HG03045 (cell line): Measurements from ENCODE around the gene CACNA2D3.
"Not testable (repeated sequence)": the region's sequence is repeated elsewhere in the genome, so short reads cannot be mapped to it uniquely, and the experiment has no call there.

Experiments
- ATAC-seq: cut with Tn5 transposase; IDR thresholded peaks from one replicate; pipeline ENCODE4 v1.9.1; 2021; ENCODE audit warnings: mild to moderate bottlenecking, moderate library complexity; ENCODE audit not compliant: unreplicated experiment

Gene CACNA2D3

DNA sequence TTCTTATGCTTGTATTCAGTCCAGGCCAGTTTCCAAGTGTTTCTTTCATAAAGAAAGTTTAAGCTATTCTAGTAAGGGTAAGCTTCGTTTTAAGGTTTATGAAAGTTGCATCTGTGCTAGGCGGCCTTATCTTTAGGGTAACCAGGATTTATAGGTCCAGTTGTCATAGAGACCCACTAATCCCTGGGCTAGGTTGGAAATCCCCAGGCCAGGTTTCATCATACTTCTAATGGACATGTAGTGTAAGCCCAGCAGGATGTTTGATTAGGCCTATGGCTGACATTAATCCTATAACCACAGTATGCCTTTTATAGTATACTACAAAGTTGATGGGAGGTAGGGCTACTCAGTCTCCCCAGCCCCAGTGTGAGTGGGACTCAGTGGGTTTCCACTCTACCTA, 312.4 kb downstream of the CACNA2D3 start:
- no peak for ATAC-seq

DNA sequence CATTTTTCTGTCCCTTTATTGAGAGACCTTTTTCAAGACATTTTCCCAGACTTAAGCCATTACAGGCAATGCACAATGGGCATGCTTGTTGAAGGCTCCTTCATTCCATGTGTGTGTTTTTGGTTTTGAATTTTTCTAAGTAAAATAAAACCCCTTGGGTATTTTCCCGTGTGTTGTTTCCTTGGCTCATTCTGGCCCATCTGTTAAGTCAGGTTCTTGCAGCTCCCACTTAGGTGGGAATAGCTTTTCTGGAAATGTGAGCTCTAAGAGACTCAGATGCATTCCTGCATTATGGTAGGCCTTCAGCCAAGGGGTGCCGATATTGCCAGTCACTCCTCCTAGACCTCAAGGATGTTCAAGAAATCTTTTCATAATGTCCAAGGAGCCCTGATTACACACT, 314.9 kb downstream of the CACNA2D3 start:
- no peak for ATAC-seq

DNA sequence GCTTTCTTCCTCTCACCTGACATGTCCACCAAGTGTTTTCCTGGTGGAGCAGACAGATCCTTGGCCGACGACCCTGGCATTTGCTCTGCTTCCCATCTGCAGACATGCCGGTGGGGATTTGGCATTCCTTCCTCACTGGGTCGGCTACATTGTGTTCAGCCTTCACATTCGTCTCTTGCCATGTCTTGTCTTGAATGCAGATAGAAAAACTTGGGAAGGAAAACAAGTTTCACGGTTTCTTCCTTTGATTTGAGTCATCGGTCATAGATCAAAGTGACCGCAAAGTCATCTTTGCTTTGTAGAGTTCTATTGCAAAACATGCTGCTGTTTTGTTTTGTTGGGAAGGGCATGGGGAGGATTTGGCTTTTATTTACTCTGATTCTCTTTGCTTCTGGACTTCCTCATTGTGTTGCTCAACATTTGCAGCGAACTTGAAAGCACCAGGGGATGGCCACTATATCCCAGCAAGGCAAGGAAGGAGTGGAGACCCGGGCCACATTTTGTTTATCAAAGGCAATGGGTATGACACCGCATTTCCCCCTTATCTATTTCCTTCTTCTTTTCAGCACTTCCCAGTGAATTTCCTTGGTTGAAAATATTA, 321.3 kb downstream of the CACNA2D3 start:
- ATAC-seq, result no peak

DNA sequence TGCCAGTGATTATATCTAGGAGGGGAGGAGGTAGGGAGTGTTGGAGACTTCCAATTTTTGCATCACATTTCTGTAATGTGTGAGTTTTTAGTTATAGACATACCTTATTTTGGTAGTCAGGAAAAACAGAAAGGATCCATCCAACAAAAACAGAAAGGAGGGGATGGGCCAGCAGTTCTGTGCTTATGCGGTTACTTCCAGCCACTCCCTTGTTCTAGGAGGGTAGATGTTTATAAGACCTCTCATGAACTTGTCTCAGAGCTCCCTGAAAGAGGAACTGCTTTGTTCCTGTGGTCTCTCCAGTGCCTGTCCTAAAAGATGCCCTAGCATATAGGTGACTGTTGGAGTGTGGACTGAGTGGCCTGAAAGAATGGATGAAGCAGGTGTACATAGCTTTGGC, 323.3 kb downstream of the CACNA2D3 start:
- ATAC-seq, result no peak

DNA sequence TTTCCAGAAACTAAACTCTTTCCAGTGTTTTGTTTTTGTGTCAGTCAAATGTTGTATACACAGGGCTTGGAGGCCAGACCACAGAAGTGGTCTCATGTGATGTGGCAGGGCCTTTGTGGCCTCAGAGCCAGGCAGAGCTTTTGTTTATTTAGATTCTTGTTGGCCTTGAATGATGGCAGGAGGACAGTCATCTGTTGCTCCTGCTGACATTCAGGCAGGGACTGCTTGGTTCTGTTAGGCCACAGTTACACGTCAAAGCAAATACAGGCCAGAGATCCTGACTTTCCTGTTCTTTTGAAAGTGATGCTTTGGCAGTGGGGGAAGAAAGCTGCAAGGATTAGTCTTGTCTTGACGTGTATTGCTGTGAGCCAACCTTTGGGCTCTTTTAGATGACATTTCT, 325.1 kb downstream of the CACNA2D3 start:
- ATAC-seq, result no peak

DNA sequence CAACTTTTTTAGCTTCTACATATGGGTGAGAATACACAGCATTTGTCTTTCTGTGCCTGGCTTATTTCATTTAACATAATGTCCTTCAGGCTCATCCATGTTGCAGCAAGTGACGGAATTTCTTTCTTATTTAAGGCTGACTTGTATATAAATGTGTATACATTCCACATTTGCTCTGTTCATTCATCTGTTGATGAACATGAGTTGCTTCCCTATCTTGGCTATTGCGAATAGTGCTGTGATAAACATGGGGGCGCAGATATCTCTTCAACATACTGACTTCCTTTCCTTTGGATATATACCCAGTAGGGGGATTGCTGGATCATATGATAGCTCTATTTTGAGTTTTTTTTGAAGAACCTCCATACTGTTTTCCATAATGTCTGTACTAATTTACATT, 332.5 kb downstream of the CACNA2D3 start:
- ATAC-seq, result no peak

DNA sequence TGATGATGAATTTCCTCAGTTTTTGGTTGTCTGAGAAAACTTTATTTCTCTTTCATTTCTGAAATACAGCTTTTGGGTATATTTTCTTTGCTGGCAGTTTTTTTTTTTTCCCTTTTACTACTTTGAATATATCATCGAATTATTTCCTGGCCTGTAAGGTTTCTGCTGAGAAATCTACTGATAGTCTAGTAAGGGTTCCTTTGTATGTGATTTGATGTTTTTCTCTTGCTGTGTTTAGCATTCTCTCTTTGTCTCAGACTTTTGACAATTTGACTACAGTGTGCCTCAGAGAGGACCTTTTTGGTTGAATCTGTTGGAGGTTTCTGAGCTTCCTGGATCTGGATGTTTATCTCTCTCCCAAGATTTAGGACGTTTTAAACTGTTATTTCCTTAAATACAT, 336.0 kb downstream of the CACNA2D3 start:
- no peak for ATAC-seq

DNA sequence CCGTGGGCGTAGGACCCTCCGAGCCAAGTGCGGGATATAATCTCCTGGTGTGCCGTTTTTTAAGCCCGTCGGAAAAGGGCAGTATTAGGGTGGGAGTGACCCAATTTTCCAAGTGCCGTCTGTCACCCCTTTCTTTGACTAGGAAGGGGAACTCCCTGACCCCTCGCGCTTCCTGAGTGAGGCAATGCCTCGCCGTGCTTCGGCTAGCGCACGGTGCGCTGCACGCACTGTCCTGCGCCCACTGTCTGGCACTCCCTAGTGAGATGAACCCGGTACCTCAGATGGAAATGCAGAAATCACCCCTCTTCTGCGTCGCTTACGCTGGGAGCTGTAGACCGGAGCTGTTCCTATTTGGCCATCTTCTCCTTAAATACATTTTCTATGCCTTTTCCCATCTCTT, 342.2 kb downstream of the CACNA2D3 start:
- ATAC-seq, result not testable (repeated sequence)

DNA sequence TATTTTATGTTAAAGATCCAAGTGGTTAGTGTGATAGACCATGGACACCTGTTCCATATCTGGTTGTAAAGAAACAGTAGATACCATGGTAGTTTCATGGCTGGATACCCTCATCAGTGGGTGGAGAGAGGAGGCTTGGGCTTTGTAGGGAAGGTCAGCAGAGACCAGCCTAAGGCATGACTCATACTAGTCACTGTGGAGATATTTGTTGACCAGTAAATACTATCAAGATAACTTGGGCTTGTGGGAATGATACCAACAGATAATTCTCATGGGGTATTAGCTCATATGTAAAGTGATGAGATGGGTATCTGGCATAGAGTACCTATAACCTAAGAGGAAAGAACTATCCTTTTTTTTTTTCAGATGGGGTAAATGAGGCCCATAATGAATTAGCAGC, 354.5 kb downstream of the CACNA2D3 start:
- no peak for ATAC-seq

DNA sequence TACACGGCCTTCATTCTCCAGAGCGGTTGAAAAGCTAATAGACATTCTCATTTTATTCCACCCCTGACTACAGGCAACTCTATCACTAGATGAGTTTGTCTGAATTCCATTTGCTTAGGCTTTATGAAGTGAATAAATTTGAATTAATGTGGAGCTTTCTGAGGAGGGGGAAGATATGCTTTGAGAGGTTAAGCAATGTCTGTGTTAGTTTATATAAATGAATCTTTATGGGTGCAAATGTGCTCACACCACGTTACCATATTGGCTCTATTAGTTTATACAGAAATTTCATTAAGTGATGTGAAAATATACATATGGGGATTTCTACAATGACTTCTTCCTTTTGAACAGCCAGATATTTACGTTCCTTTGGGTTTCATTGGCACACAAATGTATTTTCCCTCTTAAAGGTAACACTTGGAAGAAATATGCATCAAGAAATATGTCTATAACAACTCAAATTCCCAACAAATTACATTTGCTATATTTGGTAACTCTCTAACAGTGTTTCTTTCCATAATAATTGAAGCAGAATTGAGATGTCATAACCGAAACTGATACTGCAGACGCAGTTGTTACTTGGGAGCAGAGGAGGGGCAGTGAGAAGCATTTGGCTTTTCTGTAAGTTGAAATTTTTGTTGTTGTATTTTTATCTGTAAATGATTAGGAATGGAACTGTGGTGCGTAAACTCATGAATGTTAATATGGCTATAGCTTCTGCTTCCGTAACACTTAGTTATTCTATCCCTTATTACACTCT, 359.4 kb downstream of the CACNA2D3 start:
- no peak for ATAC-seq

DNA sequence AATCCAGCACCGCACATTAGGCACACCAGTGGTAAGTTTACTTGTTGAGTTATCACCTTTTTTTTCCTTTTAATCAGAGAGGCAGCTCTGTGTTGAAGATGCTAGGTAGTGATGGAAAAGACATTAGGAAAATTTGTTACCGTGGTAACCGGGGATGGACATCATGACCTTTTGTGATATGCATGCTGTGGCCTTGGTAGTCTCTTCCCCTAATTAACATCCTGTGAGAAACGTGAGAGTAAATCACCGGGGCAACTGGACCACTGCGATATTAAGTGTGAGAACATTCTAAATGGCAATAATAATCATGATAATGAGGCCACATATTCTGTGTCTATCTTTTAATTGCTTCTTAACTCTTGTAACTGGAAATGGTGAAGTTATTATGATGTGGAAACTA, 362.0 kb downstream of the CACNA2D3 start:
- ATAC-seq, result no peak

DNA sequence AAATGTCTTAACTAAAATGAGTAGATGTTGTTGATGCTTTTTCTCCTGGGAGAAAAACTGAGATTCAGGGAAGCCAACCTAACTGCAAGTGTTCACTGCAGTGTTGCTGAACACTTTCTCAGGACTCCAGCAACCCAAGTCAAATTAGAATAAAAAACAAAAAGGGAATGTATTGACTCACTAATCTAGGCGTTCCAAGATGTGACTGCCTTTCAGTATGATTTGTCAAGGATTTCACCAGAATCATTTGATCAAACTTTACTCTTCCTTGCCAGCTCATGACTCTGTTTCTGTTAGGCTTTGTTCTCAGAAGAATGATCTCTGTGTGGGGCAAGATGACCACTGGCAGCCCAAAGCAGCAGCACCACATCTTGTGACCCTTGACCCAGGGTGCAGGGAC, 364.0 kb downstream of the CACNA2D3 start:
- no peak for ATAC-seq

DNA sequence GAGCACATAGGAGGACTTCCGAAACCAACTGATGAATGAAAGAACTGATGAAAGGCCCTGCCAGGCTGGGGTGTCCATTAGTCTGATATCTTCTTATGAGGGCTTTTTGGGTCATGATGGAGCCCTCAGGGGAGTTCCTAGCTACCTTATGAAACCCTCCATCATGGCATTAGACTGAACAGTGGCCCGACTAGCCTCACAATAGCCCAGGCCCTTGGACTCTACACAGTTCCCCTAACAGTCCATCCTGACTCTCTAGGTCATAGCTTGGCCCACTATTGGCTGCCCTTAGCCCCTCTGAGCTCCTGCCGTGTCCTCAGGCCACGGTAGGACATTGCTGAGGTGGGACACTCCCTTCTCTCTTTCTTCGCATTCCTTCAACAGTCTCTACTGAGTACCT, 365.9 kb downstream of the CACNA2D3 start:
- ATAC-seq, result no peak

DNA sequence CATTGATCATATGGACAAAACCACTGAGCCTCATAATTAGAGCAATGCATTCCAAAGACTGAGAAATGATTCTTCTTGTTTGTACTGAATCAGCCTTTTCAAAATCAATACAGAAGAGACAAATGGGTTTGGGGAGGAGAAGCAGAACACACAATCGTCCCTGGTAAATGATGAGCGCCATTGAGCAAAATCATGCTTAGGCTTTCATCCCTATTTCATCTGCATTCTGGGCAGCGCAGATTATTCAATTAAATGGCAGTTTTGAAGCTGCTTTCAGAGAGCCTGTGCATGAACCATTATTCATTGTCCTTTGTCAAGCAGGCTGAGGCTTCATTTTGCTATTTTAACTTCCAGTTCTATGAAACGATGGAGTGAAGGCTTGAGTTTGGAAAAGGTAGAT, 371.9 kb downstream of the CACNA2D3 start:
- ATAC-seq, result no peak

DNA sequence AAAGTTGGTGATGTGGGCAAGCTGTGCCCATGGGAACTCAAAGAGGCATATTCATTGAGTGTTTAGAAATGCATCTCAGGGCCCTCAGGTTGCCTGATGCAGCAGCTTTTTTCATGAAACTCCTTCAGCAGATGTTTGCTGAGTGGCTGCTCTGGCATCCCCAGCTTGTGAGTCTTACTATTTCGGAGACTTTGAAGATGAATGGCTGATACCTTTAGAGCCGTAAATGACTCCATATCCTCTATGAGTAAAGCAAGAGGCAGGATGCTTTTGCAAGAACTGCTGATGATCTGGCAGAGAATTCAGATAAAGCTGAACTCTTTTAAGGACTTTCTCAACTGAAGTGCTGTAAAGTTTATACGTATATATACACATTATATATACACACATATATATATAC, 384.3 kb downstream of the CACNA2D3 start:
- ATAC-seq, result no peak

DNA sequence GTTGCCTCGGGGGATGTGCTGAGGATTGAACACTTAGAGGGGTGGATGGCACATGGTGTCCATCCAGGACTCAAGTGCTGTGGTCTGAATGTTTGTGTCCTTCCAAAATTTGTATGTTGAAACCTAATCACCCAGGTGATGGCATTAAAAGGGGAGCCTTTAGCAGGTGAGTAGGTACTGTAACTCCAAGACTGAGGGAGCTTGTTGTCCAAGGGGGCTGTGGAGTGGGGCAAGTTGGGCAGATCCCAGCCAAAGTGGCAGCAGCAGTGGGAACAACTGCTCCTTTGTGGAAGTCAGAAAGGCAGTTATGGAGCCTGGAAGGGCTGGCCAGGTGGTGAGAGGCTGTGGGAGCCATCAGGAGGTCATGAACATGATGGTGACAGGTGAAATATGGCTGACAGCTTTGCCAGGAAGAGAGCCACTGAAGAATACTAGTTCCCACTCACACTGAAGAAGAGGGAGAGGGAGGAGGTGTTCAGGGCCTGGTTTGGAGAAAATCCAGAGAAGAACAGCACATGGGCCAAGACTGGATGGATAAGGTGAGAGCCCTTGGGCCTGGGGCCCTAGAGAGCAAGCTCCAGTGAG, 385.6 kb downstream of the CACNA2D3 start:
- no peak for ATAC-seq

DNA sequence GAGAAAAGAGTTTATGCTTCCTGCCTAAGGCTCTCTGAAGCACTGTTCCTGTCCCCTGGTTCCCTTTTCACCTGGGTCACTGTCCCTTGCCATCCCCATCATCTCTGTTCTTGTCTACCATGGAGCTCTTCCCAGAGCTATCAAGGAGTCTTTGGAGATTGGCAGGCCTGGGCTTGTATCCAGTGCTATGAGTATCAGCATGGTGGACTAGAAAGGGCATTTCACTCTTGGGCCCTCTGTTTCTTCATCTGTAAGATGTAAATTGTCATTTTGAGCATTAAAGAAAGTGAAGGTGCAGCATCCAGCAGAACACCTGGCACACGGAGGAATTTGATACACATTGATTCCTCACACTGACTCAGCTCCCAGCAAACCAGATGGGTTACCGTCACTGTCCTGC, 388.2 kb downstream of the CACNA2D3 start:
- ATAC-seq, result no peak

DNA sequence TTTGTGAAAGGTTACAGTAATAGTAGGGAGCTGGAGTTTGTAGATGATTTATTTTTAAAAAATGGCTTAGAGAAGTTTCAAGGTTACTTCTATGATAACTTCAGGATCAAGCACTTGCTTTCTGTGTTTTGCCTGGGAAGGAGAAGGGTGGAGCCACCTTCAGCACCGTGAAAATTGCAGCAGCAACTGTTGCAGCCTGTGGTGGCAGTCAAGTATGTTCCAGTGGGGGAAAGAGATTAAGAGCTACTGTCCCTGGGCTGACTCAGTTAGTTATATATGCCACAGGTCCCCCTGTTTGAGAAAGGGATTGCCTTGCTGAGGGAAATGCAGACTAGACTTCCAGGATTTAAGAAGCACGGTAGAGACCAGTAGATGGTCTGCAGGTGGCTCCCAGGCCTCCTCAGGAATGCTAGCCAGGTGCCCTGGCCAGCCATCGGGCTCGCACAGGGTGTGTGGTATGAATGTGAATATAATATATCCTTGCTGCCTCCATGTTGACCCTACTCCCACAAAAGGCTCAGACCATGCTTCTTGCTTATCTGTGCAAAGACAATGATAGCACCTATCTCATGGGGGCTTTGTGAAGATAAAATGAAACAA, 389.5 kb downstream of the CACNA2D3 start:
- ATAC-seq, result no peak

DNA sequence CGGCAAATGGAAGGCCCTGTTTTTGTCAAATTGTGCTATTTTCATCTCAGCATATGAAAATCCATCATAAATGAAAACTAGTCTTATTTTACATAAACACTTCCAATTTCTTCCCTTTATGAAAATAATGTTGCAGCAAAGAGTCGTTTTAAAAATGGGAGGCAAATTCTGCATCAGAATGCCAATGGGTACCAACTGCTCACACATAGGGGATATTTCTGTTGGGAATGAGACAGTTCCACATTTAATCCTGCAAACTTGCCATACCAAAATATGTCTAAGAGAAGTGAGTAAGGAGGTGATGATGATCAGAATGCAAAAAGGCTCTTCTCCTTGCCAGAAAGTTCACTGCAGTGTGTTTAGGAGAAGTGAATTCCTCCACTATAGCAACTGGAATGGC, 391.7 kb downstream of the CACNA2D3 start:
- ATAC-seq, result no peak

DNA sequence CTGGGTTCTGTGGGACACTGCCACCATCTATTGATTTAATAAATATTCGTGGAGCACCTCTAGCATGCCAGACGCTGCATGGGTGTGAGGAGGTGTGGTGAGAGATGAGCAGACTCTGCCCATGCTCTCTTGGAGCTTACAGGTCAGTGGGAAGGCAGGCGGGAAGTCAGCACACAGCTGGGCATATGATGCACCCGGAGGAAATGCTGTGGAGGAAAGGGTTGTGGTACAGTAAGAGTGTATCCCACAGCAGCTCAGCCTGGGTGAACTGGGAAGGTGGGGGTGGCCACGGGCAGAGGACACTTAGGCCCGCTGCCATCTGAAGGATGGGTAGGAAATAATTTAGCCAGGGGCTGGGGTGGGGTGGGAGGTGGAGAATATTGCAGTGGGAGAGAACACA, 392.1 kb downstream of the CACNA2D3 start:
- ATAC-seq, result no peak

DNA sequence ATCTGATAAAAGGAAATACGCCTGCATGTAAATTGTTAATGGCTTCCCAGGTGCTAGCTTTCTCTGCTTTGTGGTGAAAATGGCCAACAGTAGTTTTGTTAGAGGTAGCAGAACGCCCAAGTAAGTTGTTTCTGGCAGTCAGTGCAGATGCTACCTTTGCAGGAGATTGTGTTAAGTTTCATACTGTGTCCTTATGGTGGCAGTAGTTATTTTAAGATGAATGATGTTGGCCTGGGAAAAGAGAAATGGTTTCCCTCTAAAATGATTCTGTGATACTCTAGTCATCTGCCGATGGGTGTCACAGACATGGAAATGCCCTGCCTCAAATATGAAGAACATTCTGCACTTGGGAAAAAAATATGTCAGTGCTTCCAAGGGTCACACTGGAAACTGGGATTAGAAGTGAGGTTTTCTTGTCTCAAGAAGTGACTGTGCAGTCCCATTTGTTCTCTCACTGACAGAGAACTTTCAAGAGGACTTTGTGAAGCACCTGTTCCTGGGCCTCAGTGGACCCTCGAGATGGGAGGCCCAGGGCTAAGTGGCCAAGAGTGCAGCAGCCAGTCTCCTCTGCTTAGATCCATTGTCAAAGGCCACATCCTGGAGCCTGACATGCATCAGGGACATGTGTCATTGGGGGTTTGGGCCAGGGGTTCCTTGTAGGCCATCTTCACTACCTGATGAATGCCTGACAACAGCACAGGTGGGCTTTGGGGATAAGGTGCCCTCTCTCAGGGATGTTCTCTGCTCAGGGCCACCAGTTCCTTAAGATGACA, 393.3 kb downstream of the CACNA2D3 start:
- no peak for ATAC-seq
